C4-2B (cell line): ENCODE data around the gene PLN.

ENCODE experiments used
- H3K27ac ChIP-seq: fragments of 450-650 bp; 2 replicates; pipeline ENCODE4 v1.5.1; 2017
- CTCF ChIP-seq: fragments of 450-650 bp; conservative IDR thresholded peaks from 2 replicates; pipeline ENCODE4 v1.5.1; 2017; ENCODE audit warnings: mild to moderate bottlenecking
- ZFX ChIP-seq: fragments of 450-650 bp; IDR thresholded peaks from 2 replicates; pipeline ENCODE4 v1.6.1; 2017

Gene PLN

GRCh38 chr6:118606858-118607257 is 58.8 kb downstream of the PLN start:
- no peak overlapping the region for H3K27ac ChIP-seq
- TF ChIP-seq CTCF (no peak), ZFX (no peak)
